DND-41 (cell line): ENCODE results near the gene NR1H3.

Experiments
- ATAC-seq: fragments of 200-7000 bp; cut with Tn5 transposase; 3 replicates; pipeline ENCODE4 v1.9.1; 2021; ENCODE audit warnings: low read depth; ENCODE audit not compliant: insufficient read depth
- DNase-seq: peaks from one replicate; pipeline ENCODE4 v3.0.0-alpha.2; 2020
- H2AFZ ChIP-seq: 2 replicates; pipeline ENCODE4 v1.6.0; 2012; ENCODE audit warnings: low read depth, low read length
- H3K27ac ChIP-seq: 2 replicates; pipeline ENCODE4 v1.5.1; 2012; ENCODE audit warnings: low read length, inconsistent platforms
- H3K27me3 ChIP-seq: fragments of 200-600 bp; sonication (generic); 2 replicates; pipeline ENCODE4 v1.6.0; 2012; ENCODE audit warnings: low read length, mild to moderate bottlenecking, inconsistent platforms; ENCODE audit not compliant: insufficient read depth, poor library complexity
- H3K36me3 ChIP-seq: 2 replicates; pipeline ENCODE4 v1.5.1; 2012; ENCODE audit warnings: low read length, inconsistent platforms; ENCODE audit not compliant: insufficient read depth
- H3K4me1 ChIP-seq: 2 replicates; pipeline ENCODE4 v1.5.1; 2012; ENCODE audit warnings: mild to moderate bottlenecking, low read length; ENCODE audit not compliant: insufficient read depth
- H3K4me2 ChIP-seq: 2 replicates; pipeline ENCODE4 v1.6.0; 2012; ENCODE audit warnings: mild to moderate bottlenecking, moderate library complexity, low read length, inconsistent platforms; ENCODE audit not compliant: insufficient read depth
- H3K4me3 ChIP-seq, 2 experiments: fragments of 200-600 bp in 1 of 2; shearing (Covaris generic) in 1 of 2; 2 replicates each; pipeline ENCODE4 v1.5.1; 2012 to 2016; ENCODE audit warnings: inconsistent platforms in 2 of 2, low read length in 2 of 2, mild to moderate bottlenecking in 2 of 2, low read depth in 1 of 2, moderate library complexity in 1 of 2
- H3K79me2 ChIP-seq: 2 replicates; pipeline ENCODE4 v1.6.0; 2012; ENCODE audit warnings: low read length, inconsistent platforms; ENCODE audit not compliant: insufficient read depth
- H3K9ac ChIP-seq: 2 replicates; pipeline ENCODE4 v1.6.0; 2012; ENCODE audit warnings: low read depth, mild to moderate bottlenecking, inconsistent platforms, low read length, moderate library complexity
- H3K9me3 ChIP-seq: 2 replicates; pipeline ENCODE4 v1.5.1; 2012; ENCODE audit warnings: low read length, moderate library complexity, mild to moderate bottlenecking, inconsistent platforms; ENCODE audit not compliant: insufficient read depth, severe bottlenecking
- H4K20me1 ChIP-seq: 2 replicates; pipeline ENCODE4 v1.6.0; 2012; ENCODE audit warnings: low read length; ENCODE audit not compliant: insufficient read depth
- CTCF ChIP-seq: IDR thresholded peaks from 2 replicates; pipeline ENCODE4 v1.5.1; 2012; ENCODE audit warnings: borderline replicate concordance, low read length, moderate library complexity, mild to moderate bottlenecking; ENCODE audit not compliant: poor library complexity, severe bottlenecking; ENCODE audit errors: extremely low read depth
- EZH2 ChIP-seq: IDR thresholded peaks from 3 replicates; pipeline ENCODE4 v1.6.1; 2012; ENCODE audit warnings: borderline replicate concordance, low read depth, mild to moderate bottlenecking, moderate library complexity, low read length, inconsistent platforms; ENCODE audit not compliant: severe bottlenecking

Gene NR1H3

GRCh38 chr11:47285969-47286770 is 28.4 kb downstream of the NR1H3 start:
- H3K9me3 ChIP-seq = no peaks in the 10 kb centered on the region
- H3K4me1 ChIP-seq = no peaks in the 10 kb centered on the region
- no peaks in the 10 kb centered on the region for H3K79me2 ChIP-seq
- no peak for ATAC-seq
- no peak overlapping the region for H3K4me2 ChIP-seq
- TF ChIP-seq EZH2 (no peak), CTCF (no peak)
- no peaks in the 10 kb centered on the region for H3K27me3 ChIP-seq
- 0 out of 2 replicates have a peak, but pooled peaks cover 4% of the 10 kb centered on the region for H4K20me1 ChIP-seq
- peaks cover 96% of the 10 kb centered on the region for H3K36me3 ChIP-seq
- H3K9ac ChIP-seq = no peak overlapping the region
- no peak overlapping the region for H3K27ac ChIP-seq
- DNase-seq = no peak
- H2AFZ ChIP-seq = no peak overlapping the region
- H3K4me3 ChIP-seq = no peak overlapping the region

GRCh38 chr11:47288066-47288465 is 30.3 kb downstream of the NR1H3 start:
- no peaks in the 10 kb centered on the region for H4K20me1 ChIP-seq
- peaks cover 97% of the 10 kb centered on the region for H3K36me3 ChIP-seq
- no peak for ATAC-seq

DNA sequence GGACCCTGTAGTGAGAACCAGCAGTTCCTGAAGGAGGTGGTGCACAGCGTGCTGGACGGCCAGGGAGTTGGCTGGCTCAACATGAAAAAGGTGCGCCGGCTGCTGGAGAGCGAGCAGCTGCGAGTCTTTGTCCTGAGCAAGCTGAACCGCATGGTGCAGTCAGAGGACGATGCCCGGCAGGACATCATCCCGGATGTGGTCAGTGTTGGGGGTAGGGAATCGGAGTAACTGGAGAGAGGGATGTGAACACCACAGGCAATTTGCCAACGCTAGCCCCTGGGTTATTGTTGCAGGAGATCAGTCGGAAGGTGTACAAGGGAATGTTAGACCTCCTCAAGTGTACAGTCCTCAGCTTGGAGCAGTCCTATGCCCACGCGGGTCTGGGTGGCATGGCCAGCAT is 32.1 kb downstream of the NR1H3 start:
- H3K4me2 ChIP-seq = no peak overlapping the region
- H3K4me3 ChIP-seq = no peak overlapping the region
- TF ChIP-seq EZH2 = no peak
- no peak for TF ChIP-seq CTCF
- no peak overlapping the region for H2AFZ ChIP-seq
- ATAC-seq = no peak
- no peaks in the 10 kb centered on the region for H3K79me2 ChIP-seq
- H3K9me3 ChIP-seq = no peaks in the 10 kb centered on the region
- no peaks in the 10 kb centered on the region for H4K20me1 ChIP-seq
- no peak overlapping the region for H3K9ac ChIP-seq
- H3K27ac ChIP-seq = no peak overlapping the region
- peaks cover 92% of the 10 kb centered on the region for H3K36me3 ChIP-seq
- H3K4me1 ChIP-seq = no peaks in the 10 kb centered on the region
- DNase-seq = no peak
- H3K27me3 ChIP-seq = no peaks in the 10 kb centered on the region

More at GRCh38 chr11:47288066-47288465, 30.3 kb downstream of the NR1H3 start:
- Histone ChIP-seq H3K27ac (no peak overlapping the region), H3K4me2 (no peak overlapping the region), H2AFZ (no peak overlapping the region), H3K4me3 (no peak overlapping the region), H3K9me3 (no peaks in the 10 kb centered on the region), H3K4me1 (no peaks in the 10 kb centered on the region), H3K79me2 (no peaks in the 10 kb centered on the region), H3K27me3 (no peaks in the 10 kb centered on the region), H3K9ac (no peak overlapping the region)
- TF ChIP-seq EZH2 (no peak), CTCF (no peak)
- DNase-seq = no peak
